ENCODE results near the gene TFEC.
"Not testable (repeated sequence)": the region's sequence is repeated elsewhere in the genome, so short reads cannot be mapped to it uniquely, and the experiment has no call there.

The TFEC gene

DNA sequence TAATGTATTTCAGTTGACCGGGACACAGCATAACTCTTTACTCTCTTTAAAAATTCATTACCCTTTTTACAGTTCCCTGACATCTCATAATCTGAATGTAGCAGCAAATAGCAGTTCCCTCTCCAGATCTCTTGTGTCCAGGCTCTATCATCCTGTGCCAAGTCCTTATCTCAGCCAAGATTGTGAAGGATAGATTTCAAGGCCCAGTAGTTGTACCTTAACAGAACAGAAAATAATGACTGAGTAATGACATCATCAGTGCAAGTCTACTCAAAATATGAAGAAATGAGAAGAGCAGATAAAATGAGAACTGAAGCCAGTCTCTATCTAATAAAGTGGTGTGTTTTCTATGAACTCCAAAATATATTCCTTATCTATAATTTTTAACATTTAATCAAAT is 92.6 kb downstream of the TFEC start:
- POLR2A ChIA-PET (ENCODE audit: low non-redundant PET): no interaction called here
- TF ChIP-seq, protein P1, sequence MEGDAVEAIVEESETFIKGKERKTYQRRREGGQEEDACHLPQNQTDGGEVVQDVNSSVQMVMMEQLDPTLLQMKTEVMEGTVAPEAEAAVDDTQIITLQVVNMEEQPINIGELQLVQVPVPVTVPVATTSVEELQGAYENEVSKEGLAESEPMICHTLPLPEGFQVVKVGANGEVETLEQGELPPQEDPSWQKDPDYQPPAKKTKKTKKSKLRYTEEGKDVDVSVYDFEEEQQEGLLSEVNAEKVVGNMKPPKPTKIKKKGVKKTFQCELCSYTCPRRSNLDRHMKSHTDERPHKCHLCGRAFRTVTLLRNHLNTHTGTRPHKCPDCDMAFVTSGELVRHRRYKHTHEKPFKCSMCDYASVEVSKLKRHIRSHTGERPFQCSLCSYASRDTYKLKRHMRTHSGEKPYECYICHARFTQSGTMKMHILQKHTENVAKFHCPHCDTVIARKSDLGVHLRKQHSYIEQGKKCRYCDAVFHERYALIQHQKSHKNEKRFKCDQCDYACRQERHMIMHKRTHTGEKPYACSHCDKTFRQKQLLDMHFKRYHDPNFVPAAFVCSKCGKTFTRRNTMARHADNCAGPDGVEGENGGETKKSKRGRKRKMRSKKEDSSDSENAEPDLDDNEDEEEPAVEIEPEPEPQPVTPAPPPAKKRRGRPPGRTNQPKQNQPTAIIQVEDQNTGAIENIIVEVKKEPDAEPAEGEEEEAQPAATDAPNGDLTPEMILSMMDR (conservative IDR thresholded peaks at IDR 0.05; ENCODE audit: low read depth): no peak
- no peak overlapping the region for H3K27ac ChIP-seq
- DNase-seq (ENCODE audit: low spot score): no peak
- CTCF ChIA-PET: interaction anchor here (0.7 kb wide), 1 partner anchor 16 kb away, joined by 3 read pairs; no protein-coding TSS in a partner anchor

DNA sequence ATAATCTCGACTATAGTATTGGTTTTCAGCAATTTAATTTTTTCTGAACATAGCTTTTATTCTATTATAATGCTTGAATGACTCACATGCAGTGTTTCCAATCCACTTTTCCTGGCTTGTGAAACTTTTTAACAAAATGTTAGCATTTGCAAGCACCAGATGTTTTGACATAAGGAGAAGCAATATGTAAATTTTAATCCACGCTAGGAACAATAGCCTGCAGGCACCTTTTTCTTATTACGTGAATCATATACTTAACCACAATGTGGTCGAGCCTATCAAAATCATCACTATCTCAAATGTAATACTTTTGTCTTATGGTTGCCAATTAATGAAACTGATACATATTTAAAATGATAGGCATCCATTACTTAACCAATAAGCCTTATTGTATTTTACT is 97.1 kb downstream of the TFEC start:
- CTCF ChIA-PET: no interaction called here
- POLR2A ChIA-PET (ENCODE audit: low non-redundant PET): no interaction called here
- TF ChIP-seq, protein P1 (conservative IDR thresholded peaks at IDR 0.05; ENCODE audit: low read depth): no peak
- H3K27ac ChIP-seq: no peak overlapping the region
- no peak for DNase-seq (ENCODE audit: low spot score)

DNA sequence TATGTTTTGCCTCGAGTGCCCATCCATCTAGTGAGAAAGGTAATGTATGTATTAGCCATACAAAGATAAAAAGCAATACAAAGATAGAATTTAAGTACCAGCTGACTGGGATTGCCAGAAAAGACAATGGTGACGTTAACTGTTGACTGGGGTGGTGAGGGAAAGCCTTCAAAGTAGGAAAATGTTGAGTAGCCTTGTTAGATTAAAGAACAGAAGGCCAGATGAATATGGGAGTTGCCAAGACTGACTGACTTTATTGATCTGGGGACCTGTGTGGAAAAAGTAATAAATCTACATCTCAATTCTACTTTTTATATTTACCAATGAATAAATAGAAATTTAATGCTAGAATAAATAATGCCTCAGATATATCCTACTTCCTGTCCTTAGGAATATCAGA is 97.7 kb downstream of the TFEC start:
- H3K27ac ChIP-seq: no peak overlapping the region
- TF ChIP-seq, protein P1 (conservative IDR thresholded peaks at IDR 0.05; ENCODE audit: low read depth): no peak
- CTCF ChIA-PET: no interaction called here
- POLR2A ChIA-PET (ENCODE audit: low non-redundant PET): no interaction called here
- DNase-seq (ENCODE audit: low spot score): no peak

- CTCF ChIA-PET: not testable (repeated sequence)
Observed at GRCh38 chr7:115930184-115930583, 100.4 kb downstream of the TFEC start.

DNA sequence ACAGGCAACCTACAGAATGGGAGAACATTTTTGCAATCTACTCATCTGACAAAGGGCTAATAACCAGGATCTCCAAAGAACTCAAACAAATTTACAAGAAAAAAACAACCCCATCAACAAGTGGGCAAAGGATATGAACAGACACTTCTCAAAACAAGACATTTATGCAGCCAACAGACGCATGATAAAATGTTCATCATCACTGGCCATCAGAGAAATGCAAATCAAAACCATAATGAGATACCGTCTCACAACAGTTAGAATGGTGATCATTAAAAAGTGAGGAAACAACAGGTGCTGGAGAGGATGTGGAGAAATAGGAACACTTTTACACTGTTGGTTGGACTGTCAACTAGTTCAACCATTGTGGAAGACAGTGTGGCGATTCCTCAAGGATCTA is 100.8 kb downstream of the TFEC start:
- DNase-seq (ENCODE audit: low spot score); H3K27ac ChIP-seq; POLR2A ChIA-PET (ENCODE audit: low non-redundant PET); CTCF ChIA-PET: not testable (repeated sequence)

More at GRCh38 chr7:115930184-115930583, 100.4 kb downstream of the TFEC start:
- DNase-seq (ENCODE audit: low spot score); H3K27ac ChIP-seq; POLR2A ChIA-PET (ENCODE audit: low non-redundant PET): not testable (repeated sequence)

GRCh38 chr7:115924411-115924810 is 106.2 kb downstream of the TFEC start:
- no peak for DNase-seq (ENCODE audit: low spot score)
- CTCF ChIA-PET: interaction anchor here (0.6 kb wide), 1 partner anchor 89 kb away, joined by 3 read pairs; no protein-coding TSS in a partner anchor
- POLR2A ChIA-PET (ENCODE audit: low non-redundant PET): no interaction called here
- TF ChIP-seq, protein P1 (conservative IDR thresholded peaks at IDR 0.05; ENCODE audit: low read depth): no peak
- no peak overlapping the region for H3K27ac ChIP-seq

- ChIA-PET POLR2A (ENCODE audit: low non-redundant PET) (no interaction called here), CTCF (no interaction called here)
- DNase-seq (ENCODE audit: low spot score): no peak
- TF ChIP-seq, protein P1 (conservative IDR thresholded peaks at IDR 0.05; ENCODE audit: low read depth): no peak
- no peak overlapping the region for H3K27ac ChIP-seq
Observed at GRCh38 chr7:115920367-115920766, 110.2 kb downstream of the TFEC start.

GRCh38 chr7:115914951-115915350 is 115.6 kb downstream of the TFEC start:
- ChIA-PET CTCF (no interaction called here), POLR2A (ENCODE audit: low non-redundant PET) (no interaction called here)
- no peak for DNase-seq (ENCODE audit: low spot score)
- TF ChIP-seq, protein P1 (conservative IDR thresholded peaks at IDR 0.05; ENCODE audit: low read depth): no peak
- no peak overlapping the region for H3K27ac ChIP-seq

Data from RWPE1 (cell line).